Measurements from ENCODE around the gene ZFYVE9. TPM values are rescaled to one million over a fixed set of nuclear protein-coding genes. Genes with fewer than 3 reads are reported as not detected.

The ZFYVE9 gene
- total RNA-seq, 1 experiment from 2014 or later, result 28.4 TPM

DNA sequence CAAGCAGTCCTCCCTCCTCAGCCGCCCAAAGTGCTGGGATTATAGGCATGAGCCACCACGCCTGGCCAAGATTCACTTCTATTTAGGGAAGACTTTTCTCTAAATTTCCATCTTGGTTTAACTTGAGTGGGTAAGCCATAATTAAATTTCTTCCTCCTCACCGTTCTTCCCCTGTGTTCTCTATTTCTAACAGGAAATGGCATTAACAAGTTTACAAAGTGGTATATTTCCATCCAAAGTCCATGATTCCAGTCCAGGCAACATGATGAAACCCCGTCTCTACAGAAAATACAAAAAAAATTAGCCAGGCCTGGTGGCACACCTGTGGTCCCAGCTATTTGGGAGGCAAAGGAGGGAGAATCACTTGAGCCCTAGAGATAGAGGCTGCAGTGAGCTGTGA is 92.1 kb downstream of the ZFYVE9 start:
- no peaks in the 10 kb centered on the region for H3K27me3 Mint-ChIP-seq (ENCODE audit: low read depth)
- TF ChIP-seq CTCF (conservative IDR thresholded peaks at IDR 0.05), result no peak

More for the DNA sequence above, 92.1 kb downstream of the ZFYVE9 start:
- no peak overlapping the region for H3K4me2 ChIP-seq (ENCODE audit: insufficient read depth, insufficient read length, low read length)
- H3K79me1 ChIP-seq (ENCODE audit: insufficient read depth, low read depth, low read length, poor library complexity, severe bottlenecking), result no peaks in the 10 kb centered on the region
- no peaks in the 10 kb centered on the region for H4K20me1 ChIP-seq (ENCODE audit: control insufficient read depth, insufficient read depth, insufficient read length)
- no peak overlapping the region for H4K91ac ChIP-seq (ENCODE audit: insufficient read length, low read depth, low read length)
- no peak for DNase-seq
- H4K8ac ChIP-seq (replicated peaks; ENCODE audit: insufficient read length, low read depth, low read length), result no peak overlapping the region
- no peak overlapping the region for H2AFZ ChIP-seq (ENCODE audit: low read length)
- no peak overlapping the region for H3K56ac ChIP-seq (ENCODE audit: insufficient read length, low read depth, low read length)
- no peaks in the 10 kb centered on the region for H3K4me1 ChIP-seq (ENCODE audit: insufficient read depth, low read length)
- no peak overlapping the region for H3K4ac ChIP-seq (ENCODE audit: low read depth, low read length)
- no peak overlapping the region for H2BK20ac ChIP-seq (ENCODE audit: low read depth, low read length, poor library complexity, severe bottlenecking)
- H3K79me2 ChIP-seq (ENCODE audit: insufficient read depth, low read length), result no peaks in the 10 kb centered on the region
- H3K14ac ChIP-seq (ENCODE audit: insufficient read depth, low read length), result no peak overlapping the region
- H3K23me2 ChIP-seq (ENCODE audit: insufficient read length, low read depth, low read length, poor library complexity, severe bottlenecking), result no peaks in the 10 kb centered on the region
- no peaks in the 10 kb centered on the region for H3K27me3 ChIP-seq (ENCODE audit: insufficient read depth, low read length)
- no peak overlapping the region for H3K18ac ChIP-seq (ENCODE audit: insufficient read length, low read depth, low read length)
- no peaks in the 10 kb centered on the region for H3K9me3 ChIP-seq (ENCODE audit: control insufficient read depth, low read depth, low read length)
- H3K4me3 Mint-ChIP-seq, result no peak overlapping the region
- H3K23ac ChIP-seq (ENCODE audit: insufficient read length, low read depth, low read length), result no peak overlapping the region
- peaks cover 3 to 7% of the 10 kb centered on the region in 2 experiments; a peak in 2 of 4 replicates for H3K4me1 Mint-ChIP-seq
- no peaks in the 10 kb centered on the region for H3K36me3 Mint-ChIP-seq (ENCODE audit: insufficient read depth in 1 of 3, low read depth in 3 of 3)
- H3K9ac ChIP-seq (ENCODE audit: extremely low read depth, insufficient read length, low read length), result no peak overlapping the region
- H3K9me3 Mint-ChIP-seq, result no peaks in the 10 kb centered on the region
- no peak overlapping the region for H2BK5ac ChIP-seq (ENCODE audit: insufficient read length, low read length)
- H2AK5ac ChIP-seq (ENCODE audit: insufficient read length, low read length), result no peak overlapping the region
- no peak overlapping the region for H2BK120ac ChIP-seq (ENCODE audit: low read depth, low read length, poor library complexity, severe bottlenecking)
- H2BK12ac ChIP-seq (ENCODE audit: insufficient read length, low read depth, low read length), result no peak overlapping the region
- H3K27ac ChIP-seq (ENCODE audit: insufficient read length, low read depth, low read length), result no peak overlapping the region
- no peak overlapping the region for H3K27ac Mint-ChIP-seq
- WGBS (ENCODE audit: extremely low coverage, insufficient read length, low lambda C conversion rate), result no CpG with 5 or more reads among the region's 4 CpGs
- H4K5ac ChIP-seq (ENCODE audit: insufficient read length, low read depth, low read length), result no peak overlapping the region
- no peak overlapping the region for H3T11ph ChIP-seq (ENCODE audit: low read length)
- H2BK15ac ChIP-seq (ENCODE audit: low read depth, low read length), result no peak overlapping the region
